H1 (cell line): ENCODE measurements around the gene BRMS1. TPM values are rescaled to one million over a fixed set of nuclear protein-coding genes. Genes with fewer than 3 reads are reported as not detected.
A peak's percentile ranks its signal among the peaks of the same experiment; 100 is the strongest.

Experiments
- CTCF ChIA-PET: fragments of 300-600 bp; sonication (Branson Sonifier 250); formaldehyde crosslinking; loops from one replicate; lab custom pipeline; 2021; ENCODE audit not compliant: partially characterized antibody; lab: Charles Lee
- POLR2A ChIA-PET: fragments of 300-600 bp; sonication (Branson Sonifier 250); formaldehyde crosslinking; loops from one replicate; lab custom pipeline; 2021; ENCODE audit warnings: inconsistent platforms; ENCODE audit not compliant: partially characterized antibody; lab: Charles Lee
- DNase-seq, 2 experiments: peaks; one replicate each; pipeline versions ENCODE4 v3.0.0 to v3.0.0-alpha.2; 2010 to 2022; ENCODE audit warnings: low spot score in 2 of 2, low read depth in 1 of 2, mixed read lengths in 1 of 2
- FAIRE-seq: peaks from 2 replicates; lab custom pipeline; 2011; peaks lifted over from hg19 to GRCh38; lab: Jason Lieb, UNC
- H2AFZ ChIP-seq: 2 replicates; pipeline ENCODE4 v1.8.1; 2012; ENCODE audit warnings: low read length, inconsistent platforms
- H2AK5ac ChIP-seq: 2 replicates; pipeline ENCODE4 v1.6.1; 2013; ENCODE audit warnings: low read depth, low read length
- H2BK120ac ChIP-seq: replicated peaks from 2 replicates; pipeline ENCODE3; 2013; ENCODE audit warnings: low read depth, low read length, inconsistent platforms
- H2BK12ac ChIP-seq: 2 replicates; pipeline ENCODE4 v1.6.1; 2013; ENCODE audit warnings: low read depth, low read length
- H2BK15ac ChIP-seq: 2 replicates; pipeline ENCODE4 v1.6.1; 2013; ENCODE audit warnings: low read length
- H2BK20ac ChIP-seq: 2 replicates; pipeline ENCODE4 v1.6.1; 2013; ENCODE audit warnings: low read length
- H2BK5ac ChIP-seq: 2 replicates; pipeline ENCODE4 v1.6.1; 2013; ENCODE audit warnings: low read depth, low read length
- H3K14ac ChIP-seq: 2 replicates; pipeline ENCODE4 v1.6.1; 2013; ENCODE audit warnings: inconsistent platforms; ENCODE audit not compliant: insufficient read length
- H3K18ac ChIP-seq: 2 replicates; pipeline ENCODE4 v1.6.1; 2013; ENCODE audit warnings: low read length; ENCODE audit errors: extremely low read depth
- H3K23ac ChIP-seq: 2 replicates; pipeline ENCODE4 v1.6.1; 2013; ENCODE audit warnings: inconsistent platforms; ENCODE audit not compliant: insufficient read length
- H3K23me2 ChIP-seq: 2 replicates; pipeline ENCODE4 v1.6.1; 2013; ENCODE audit warnings: low read depth, low read length
- H3K27ac ChIP-seq: 2 replicates; pipeline ENCODE4 v1.6.1; 2011; ENCODE audit warnings: low read depth, low read length, inconsistent platforms
- H3K27me3 ChIP-seq, 4 experiments: replicated peaks in 1 of 4; 1 replicate in 1 of 4; 2 replicates in 3 of 4; pipeline versions ENCODE4 v1.6.1 to v1.8.1; 2011 to 2013; ENCODE audit warnings: low read length in 3 of 4, mild to moderate bottlenecking in 3 of 4, inconsistent platforms in 2 of 4, mixed read lengths in 2 of 4, moderate library complexity in 1 of 4; ENCODE audit not compliant: control insufficient read depth in 3 of 4, insufficient read depth in 3 of 4; ENCODE audit errors: extremely low read depth in 1 of 4
- H3K36me3 ChIP-seq, 4 experiments: 2 replicates each; pipeline versions ENCODE4 v1.6.1 to v1.8.1; 2011 to 2013; ENCODE audit warnings: mild to moderate bottlenecking in 4 of 4, low read length in 3 of 4, moderate library complexity in 2 of 4, control low read depth in 1 of 4, inconsistent platforms in 1 of 4; ENCODE audit not compliant: insufficient read depth in 4 of 4, control insufficient read depth in 2 of 4
- H3K4ac ChIP-seq: replicated peaks from 2 replicates; pipeline ENCODE3; 2013; ENCODE audit warnings: low read length, low read depth, mixed read lengths, inconsistent platforms; ENCODE audit not compliant: insufficient read length
- H3K4me1 ChIP-seq, 4 experiments: replicated peaks in 1 of 4; 1 replicate in 1 of 4; 2 replicates in 3 of 4; pipeline versions ENCODE4 v1.6.1 to v1.8.1; 2011 to 2013; ENCODE audit warnings: low read length in 3 of 4, inconsistent platforms in 2 of 4, mixed read lengths in 1 of 4; ENCODE audit not compliant: insufficient read depth in 4 of 4, control insufficient read depth in 3 of 4
- H3K4me2 ChIP-seq, 2 experiments: 2 replicates each; pipeline versions ENCODE4 v1.6.1 to v1.8.1; 2011 to 2013; ENCODE audit warnings: low read depth in 2 of 2, low read length in 2 of 2, control low read depth in 1 of 2, inconsistent platforms in 1 of 2, mild to moderate bottlenecking in 1 of 2; ENCODE audit not compliant: insufficient read depth in 1 of 2
- H3K4me3 ChIP-seq, 4 experiments: fragments of 200-600, 300-600 bp in 1 of 4; sonication (generic), shearing (Covaris generic), sonication (Bioruptor Twin) in 1 of 4; 2 replicates each; pipeline versions ENCODE4 v1.5.1 to v1.8.1; 2011 to 2016; ENCODE audit warnings: low read length in 4 of 4, low read depth in 3 of 4, control low read depth in 2 of 4, inconsistent platforms in 2 of 4, mild to moderate bottlenecking in 2 of 4, mixed read lengths in 1 of 4, moderate library complexity in 1 of 4; ENCODE audit not compliant: insufficient read depth in 2 of 4; ENCODE audit errors: extremely low read depth in 1 of 4
- H3K56ac ChIP-seq: replicated peaks from 2 replicates; pipeline ENCODE3; 2013; ENCODE audit warnings: low read depth, mild to moderate bottlenecking, mixed read lengths, low read length, inconsistent platforms; ENCODE audit not compliant: insufficient read length
- H3K79me1 ChIP-seq: 2 replicates; pipeline ENCODE4 v1.6.1; 2013; ENCODE audit warnings: low read depth, low read length, control low read depth
- H3K79me2 ChIP-seq, 2 experiments: 2 replicates each; pipeline versions ENCODE4 v1.6.1 to v1.8.1; 2012 to 2013; ENCODE audit warnings: low read length in 2 of 2, mild to moderate bottlenecking in 2 of 2, inconsistent platforms in 1 of 2; ENCODE audit not compliant: insufficient read depth in 2 of 2, control insufficient read depth in 1 of 2
- H3K9ac ChIP-seq, 4 experiments: replicated peaks in 1 of 4; 1 replicate in 1 of 4; 2 replicates in 3 of 4; pipeline versions ENCODE4 v1.6.1 to v1.8.1; 2011 to 2013; ENCODE audit warnings: low read depth in 3 of 4, low read length in 3 of 4, control low read depth in 2 of 4, mild to moderate bottlenecking in 2 of 4, moderate library complexity in 2 of 4, inconsistent platforms in 1 of 4; ENCODE audit errors: extremely low read depth in 1 of 4
- H3K9me3 ChIP-seq, 2 experiments: 2 replicates each; pipeline versions ENCODE4 v1.6.1 to v1.8.1; 2012 to 2013; ENCODE audit warnings: mild to moderate bottlenecking in 2 of 2, moderate library complexity in 2 of 2, control low read depth in 1 of 2, inconsistent platforms in 1 of 2, low read depth in 1 of 2, low read length in 1 of 2, mixed read lengths in 1 of 2; ENCODE audit not compliant: insufficient read depth in 2 of 2
- H4K20me1 ChIP-seq, 2 experiments: replicated peaks in 1 of 2; 2 replicates each; pipeline versions ENCODE3 to v1.8.1; 2011 to 2013; ENCODE audit warnings: inconsistent platforms in 2 of 2, low read length in 2 of 2, mild to moderate bottlenecking in 1 of 2; ENCODE audit not compliant: insufficient read depth in 2 of 2, control insufficient read depth in 1 of 2
- H4K5ac ChIP-seq: 2 replicates; pipeline ENCODE4 v1.6.1; 2013; ENCODE audit warnings: low read length, low read depth, mixed read lengths, inconsistent platforms; ENCODE audit not compliant: insufficient read length
- H4K8ac ChIP-seq: 2 replicates; pipeline ENCODE4 v1.8.0; 2013; ENCODE audit warnings: mild to moderate bottlenecking, moderate library complexity, low read length, inconsistent platforms; ENCODE audit not compliant: insufficient read depth; ENCODE audit errors: extremely low read depth
- H4K91ac ChIP-seq: replicated peaks from 2 replicates; pipeline ENCODE3; 2013; ENCODE audit warnings: low read length, mixed read lengths, inconsistent platforms; ENCODE audit not compliant: insufficient read length
- ASH2L ChIP-seq: fragments of 200-600, 300-600 bp; sonication (generic); IDR thresholded peaks from one replicate; pipeline ENCODE4 v1.7.1; 2017; ENCODE audit warnings: low read length
- GTF2F1 ChIP-seq: IDR thresholded peaks from 2 replicates; pipeline ENCODE4 v1.6.1; 2012; ENCODE audit warnings: low read depth, low read length, improper control_type of control experiment, borderline replicate concordance
- MAX ChIP-seq: IDR thresholded peaks from 2 replicates; pipeline ENCODE4 v1.6.1; 2012; ENCODE audit warnings: inconsistent platforms
- RNF2 ChIP-seq: fragments of 200-900, 300-1000 bp; sonication (generic); IDR thresholded peaks from 2 replicates; pipeline ENCODE4 v1.7.1; 2016; ENCODE audit warnings: borderline replicate concordance, low read depth, mild to moderate bottlenecking, antibody characterized with exemption, low read length; ENCODE audit not compliant: poor library complexity, severe bottlenecking; ENCODE audit errors: missing control alignments
- SRF ChIP-seq: IDR thresholded peaks from 2 replicates; pipeline ENCODE4 v1.6.1; 2011; ENCODE audit warnings: mild to moderate bottlenecking, low read depth, low read length, moderate library complexity
- TAF7 ChIP-seq: optimal IDR thresholded peaks from 2 replicates; pipeline ENCODE3; 2011; ENCODE audit warnings: low read depth, mild to moderate bottlenecking, inconsistent platforms, low read length, moderate library complexity, borderline replicate concordance
- YY1 ChIP-seq: IDR thresholded peaks from 2 replicates; pipeline ENCODE4 v1.6.1; 2011; ENCODE audit warnings: low read depth, mild to moderate bottlenecking, low read length
- WGBS, 2 experiments: shearing (Covaris generic) in 1 of 2; methylation state at CpG; one replicate each; pipeline versions ENCODE4 v1.1.6 to v1.1.7; 2013 to 2015; ENCODE audit warnings: low lambda C conversion rate in 2 of 2, mixed read lengths in 2 of 2, inconsistent platforms in 1 of 2, low coverage in 1 of 2, missing lambda C conversion rate in 1 of 2; ENCODE audit not compliant: insufficient replicate concordance in 2 of 2, insufficient coverage in 1 of 2, insufficient read length in 1 of 2; ENCODE audit errors: extremely low coverage in 1 of 2, missing lambda C conversion rate in 1 of 2; 5-methylcytosine and 5-hydroxymethylcytosine counted together
- long read RNA-seq, 2 experiments: library from RNA in 1 of 2; library from capped mRNA in 1 of 2; stranded (forward); transcript quantifications; one replicate each; pipeline ENCODE4 v2.0.0, GENCODE V29; 2021; ENCODE audit warnings: inconsistent platforms in 1 of 2
- polyA minus RNA-seq, 3 experiments: library from RNA; depleted of rRNA, polyadenylated mRNA; stranded (reverse); fragments of >200 nt; gene quantifications; 1 replicate in 2 of 3; 2 replicates in 1 of 3; pipeline ENCODE4 v1.2.3, GENCODE V29; 2011
- polyA plus RNA-seq, 7 experiments: library from polyadenylated mRNA; depleted of rRNA in 3 of 7; stranded (reverse) in 5 of 7; unstranded in 2 of 7; fragments of >200 nt in 5 of 7; fragments of 200-250 nt in 2 of 7; gene quantifications; 1 replicate in 5 of 7; 2 replicates in 1 of 7; 4 replicates in 1 of 7; pipeline versions ENCODE4 v1.2.1 to v1.2.3, GENCODE V29; 2011 to 2013; ENCODE audit warnings: missing spikeins in 2 of 7, mixed read lengths in 2 of 7
- total RNA-seq: library from RNA; stranded (reverse); fragmentation: NEBNext Ultra II Directional; extraction: Animal tissue kit (Norgen Biotek cat#: 25700); gene quantifications from 2 replicates; pipeline ENCODE4 v1.2.1, GENCODE V29; 2021

The BRMS1 gene
- 44.8 and 46.1 TPM in 2 replicates for total RNA-seq
- 39.2 and 46.5 TPM in 2 replicates for polyA plus RNA-seq (2011; rRNA removed)
- 51.8 TPM for polyA plus RNA-seq (2011; cell fraction: cytosol; rRNA removed)
- 43.6 TPM for polyA plus RNA-seq (2011; cell fraction: nucleus; rRNA removed)
- polyA plus RNA-seq (2012, experiment 1 of 2) = 28.2 to 53.4 TPM (median 50.2 TPM) in 4 replicates
- polyA plus RNA-seq (2012, experiment 2 of 2) = 55.2 TPM
- polyA plus RNA-seq (2013, experiment 1 of 2) = 30.3 TPM
- polyA plus RNA-seq (2013, experiment 2 of 2) = 31.5 TPM
- polyA minus RNA-seq (2011; rRNA and poly(A)+ RNA removed) = 10.5 and 13.1 TPM in 2 replicates
- 12.4 TPM for polyA minus RNA-seq (2011; cell fraction: cytosol; rRNA and poly(A)+ RNA removed)
- polyA minus RNA-seq (2011; cell fraction: nucleus; rRNA and poly(A)+ RNA removed) = 9.7 TPM
- long read RNA-seq, experiment 1, partial matches to known transcripts = 35 of 40 reads
- long read RNA-seq, experiment 1, other reads (novel, unspliced or antisense) = 2 of 40 reads
- long read RNA-seq, experiment 2, transcript BRMS1-201 (10 exons, 1,445 nt) = major isoform, 87 of 97 reads
- long read RNA-seq, experiment 2, partial matches to known transcripts = 1 of 97 reads
- long read RNA-seq, experiment 2, other reads (novel, unspliced or antisense) = 4 of 97 reads

GRCh38 chr11:66344550-66345315 lies at the start of gene BRMS1:
Gene BRMS1 (minus strand): TSS chr11:66345104. CDS start chr11:66342234, 2,870 bp downstream.
- H3K27ac ChIP-seq = peak within 1 kb of the TSS; percentile 61; the same call in 1 of the 2 replicates
- no peak within 1 kb of the TSS for H3K14ac ChIP-seq
- H2BK20ac ChIP-seq = no peak within 1 kb of the TSS
- H3K79me1 ChIP-seq = peaks cover 3% of the 10 kb centered on the region
- peaks cover 6 to 12% (median 9%) of the 10 kb centered on the region in 4 experiments; a peak in 4 of 8 replicates for H3K36me3 ChIP-seq
- H3K79me2 ChIP-seq = peaks cover 0 to 14% of the 10 kb centered on the region in 2 experiments; a peak in 2 of 4 replicates
- peak within 1 kb of the TSS; percentile 48 for H3K18ac ChIP-seq
- no peaks in the 10 kb centered on the region for H3K9me3 ChIP-seq
- no peak within 1 kb of the TSS for H3K23ac ChIP-seq
- no peak within 1 kb of the TSS; the same call in 1 of the 2 replicates for H2AK5ac ChIP-seq
- H4K8ac ChIP-seq = peak within 1 kb of the TSS; percentile 93; the same call in 1 of the 2 replicates
- peak within 1 kb of the TSS; percentile 34 for H3K56ac ChIP-seq
- no peak within 1 kb of the TSS; the same call in 1 of the 2 replicates for H2BK5ac ChIP-seq
- no peak within 1 kb of the TSS for H2BK15ac ChIP-seq
- peak within 1 kb of the TSS; percentile 79 for H4K5ac ChIP-seq
- peaks cover 0 to 2% (median 0%) of the 10 kb centered on the region in 4 experiments; a peak in 3 of 7 replicates for H3K27me3 ChIP-seq
- H2BK120ac ChIP-seq = no peak within 1 kb of the TSS
- peak within 1 kb of the TSS; percentile 75 to 100 (median 92) for H3K4me3 ChIP-seq
- H3K9ac ChIP-seq = peak within 1 kb of the TSS; percentile 79 to 97 (median 90)
- DNase-seq = peak; percentile 86 to 98
- H2AFZ ChIP-seq = no peak within 1 kb of the TSS
- POLR2A ChIA-PET = interaction anchor here (0.9 to 28.7 kb wide), 14 partner anchors 12 to 86 kb away, joined by 3 to 487 read pairs (median 5); partner anchors contain the start of genes CD248, RIN1, SLC29A2 and YIF1A
- H3K4me2 ChIP-seq = peak within 1 kb of the TSS; percentile 88 to 93
- peak within 1 kb of the TSS; percentile 28; the same call in 1 of the 2 replicates for H2BK12ac ChIP-seq
- peaks cover 0 to 15% (median 9%) of the 10 kb centered on the region in 4 experiments; a peak in 6 of 7 replicates for H3K4me1 ChIP-seq
- H3K4ac ChIP-seq = peak within 1 kb of the TSS; percentile 44
- peaks cover 3 to 8% of the 10 kb centered on the region in 2 experiments for H4K20me1 ChIP-seq
- FAIRE-seq = no peak
- 2% methylated on average over 59 of the region's 59 CpGs; no CpG with 5 or more reads in 1 of the 2 experiments for WGBS, 2 experiments
- peak within 1 kb of the TSS; percentile 72 for H4K91ac ChIP-seq
- CTCF ChIA-PET = interaction anchor here (0.6 to 3.9 kb wide), 19 partner anchors 9 to 86 kb away, joined by 3 to 27 read pairs (median 4); partner anchors contain the start of genes RIN1 and SLC29A2
- H3K23me2 ChIP-seq = peaks cover 21% of the 10 kb centered on the region
- peak; percentile 76; the same call in 1 of the 2 replicates for TF ChIP-seq YY1
- TF ChIP-seq RNF2 = no peak
- peak; percentile 51 for TF ChIP-seq TAF7
- TF ChIP-seq MAX = 0 out of 2 replicates have a peak, but pooled peaks have one; percentile 19
- peak; percentile 97 for TF ChIP-seq ASH2L
- no peak for TF ChIP-seq GTF2F1
- peak; percentile 80 for TF ChIP-seq SRF
